Pancreas (tissue), 10 donors: ENCODE measurements around the gene ATXN7L3. TPM values are rescaled to one million over a fixed set of nuclear protein-coding genes. Genes with fewer than 3 reads are reported as not detected.

Experiments
- ATAC-seq, 4 donors: fragments of 200-7000 bp; cut with Tn5 transposase; one replicate each; pipeline versions ENCODE4 v1.8.0 to v1.9.1; 2020; ENCODE audit warnings: mild to moderate bottlenecking in 4 of 4, moderate library complexity in 4 of 4
- DNase-seq, 6 donors: peaks; one replicate each; pipeline ENCODE4 v3.0.0-alpha.2; 2020
- FAIRE-seq: peaks from 2 replicates; lab custom pipeline; 2012; peaks lifted over from hg19 to GRCh38; lab: Jason Lieb, UNC
- H3K27ac ChIP-seq, 4 donors: fragments of 200-600 bp; sonication (generic); 1 replicate in 3 of 4; 2 replicates in 1 of 4; pipeline versions ENCODE4 v1.5.0 to v1.8.0; 2020
- H3K27me3 ChIP-seq, 4 donors: fragments of 200-600 bp; one replicate each; pipeline ENCODE4 v1.8.0; 2021
- H3K36me3 ChIP-seq, 3 donors: fragments of 200-600 bp; sonication (generic) in 1 of 3; one replicate each; pipeline versions ENCODE4 v1.5.0 to v1.8.0; 2020 to 2021
- H3K4me1 ChIP-seq, 3 donors: fragments of 200-600 bp; one replicate each; pipeline ENCODE4 v1.8.0; 2021
- H3K4me3 ChIP-seq, 4 donors: fragments of 200-600 bp; sonication (generic) in 2 of 4; one replicate each; pipeline versions ENCODE4 v1.5.0 to v1.8.0; 2020 to 2021
- H3K9me3 ChIP-seq, 4 donors: fragments of 200-600 bp; one replicate each; pipeline ENCODE4 v1.8.0; 2021
- CTCF ChIP-seq, 4 donors: fragments of 200-600 bp; sonication (generic) in 3 of 4; IDR thresholded peaks; one replicate each; pipeline versions ENCODE4 v1.5.0 to v1.8.0; 2021; ENCODE audit warnings: antibody characterized with exemption in 4 of 4
- WGBS, 2 donors: extraction: QIAGEN DNeasy Blood & Tissue Kit; methylation state at CpG; one replicate each; pipeline ENCODE4 v1.1.7; 2013; 5-methylcytosine and 5-hydroxymethylcytosine counted together
- intact Hi-C, 3 donors: fragments of 100-400 bp; cut with DNase I; formaldehyde crosslinking; loops; one replicate each; pipeline versions ENCODE4 v1.11.1 to v1.14.2; 2022
- polyA plus RNA-seq, 2 donors: library from polyadenylated mRNA; stranded (reverse); fragments of 200-250 nt; gene quantifications; one replicate each; pipeline ENCODE4 v1.2.3, GENCODE V29; 2013
- total RNA-seq, 6 donors: library from RNA; stranded (reverse); fragmentation: NEBNext Ultra II Directional in 4 of 6; extraction: Animal tissue kit (Norgen Biotek cat#: 25700) in 4 of 6; gene quantifications; one replicate each; pipeline versions ENCODE4 v1.2.1 to v1.2.4, GENCODE V29; 2021 to 2023
- donor health status: healthy with polysubstance abuse.
- donor health status: DM: no; HTN: no; CAD: no; lungs with moderate emphysema.
- donor health status: DM: no; HTN: no; CAD: no.
- donor health status: control.
- donor health status: control.
- donor health status: Bipolar disorder and iron deficiency.
- donor health status: DM: yes; HTN: yes; CAD: no.
- donor health status: DM: no; HTN: no; CAD: no.
- donor health status: DM: no; HTN: no; CAD: no.
- donor health status: DM: yes; HTN: yes; CAD: no.

ATXN7L3 gene
- total and polyA plus RNA-seq, 8 donors = 21.1 to 38.0 (median 27.3) TPM

- no peaks in the 10 kb centered on the region for H3K27me3 ChIP-seq
- 76 to 80% methylated on average over 30 of the region's 30 CpGs for WGBS, 2 donors
- H3K27ac ChIP-seq = no peak overlapping the region
- DNase-seq (peak in 1 of 6 donors; percentile 78), FAIRE-seq (no peak), ATAC-seq (peak in 1 of 4 donors; percentile 2)
- no peak overlapping the region for H3K4me3 ChIP-seq
- no peak for TF ChIP-seq CTCF (IDR thresholded peaks at IDR 0.05)
- no peaks in the 10 kb centered on the region for H3K9me3 ChIP-seq
- H3K36me3 ChIP-seq = peaks cover 0 to 45% (median 34%) of the 10 kb centered on the region in 3 donors
- H3K4me1 ChIP-seq = peaks cover 0 to 8% (median 0%) of the 10 kb centered on the region in 3 donors
- intact Hi-C loops = loop anchor here (5.0 to 10.0 kb wide), 4 partner anchors 111 to 136 kb away; partner anchors contain the start of genes SLC25A39 (in 2 of the 3) and GRN (in 1 of the 3)
Measured at GRCh38 chr17:44211281-44212265, 11.9 kb upstream of the ATXN7L3 start.

GRCh38 chr17:44210342-44211192 is 10.9 kb upstream of the ATXN7L3 start:
- peak; percentile 94 to 99 (median 98) for TF ChIP-seq CTCF (IDR thresholded peaks at IDR 0.05)
- H3K27me3 ChIP-seq = no peaks in the 10 kb centered on the region
- peaks cover 0 to 8% (median 0%) of the 10 kb centered on the region in 3 donors for H3K4me1 ChIP-seq
- WGBS, 2 donors = 17 to 30% methylated on average over 59 to 64 of the region's 64 CpGs
- DNase-seq = peak; percentile 79 to 96 (median 90)
- H3K36me3 ChIP-seq = peaks cover 0 to 36% (median 27%) of the 10 kb centered on the region in 3 donors
- H3K9me3 ChIP-seq = no peaks in the 10 kb centered on the region
- intact Hi-C loops = loop anchor here (5.0 to 10.0 kb wide), 4 partner anchors 112 to 137 kb away; partner anchors contain the start of genes SLC25A39 (in 2 of the 3) and GRN (in 1 of the 3)
- no peak for FAIRE-seq
- no peak overlapping the region for H3K4me3 ChIP-seq
- H3K27ac ChIP-seq = peak overlapping the region in 1 of 4 donors; percentile 3
- ATAC-seq = peak; percentile 89 to 96 (median 94)

DNA sequence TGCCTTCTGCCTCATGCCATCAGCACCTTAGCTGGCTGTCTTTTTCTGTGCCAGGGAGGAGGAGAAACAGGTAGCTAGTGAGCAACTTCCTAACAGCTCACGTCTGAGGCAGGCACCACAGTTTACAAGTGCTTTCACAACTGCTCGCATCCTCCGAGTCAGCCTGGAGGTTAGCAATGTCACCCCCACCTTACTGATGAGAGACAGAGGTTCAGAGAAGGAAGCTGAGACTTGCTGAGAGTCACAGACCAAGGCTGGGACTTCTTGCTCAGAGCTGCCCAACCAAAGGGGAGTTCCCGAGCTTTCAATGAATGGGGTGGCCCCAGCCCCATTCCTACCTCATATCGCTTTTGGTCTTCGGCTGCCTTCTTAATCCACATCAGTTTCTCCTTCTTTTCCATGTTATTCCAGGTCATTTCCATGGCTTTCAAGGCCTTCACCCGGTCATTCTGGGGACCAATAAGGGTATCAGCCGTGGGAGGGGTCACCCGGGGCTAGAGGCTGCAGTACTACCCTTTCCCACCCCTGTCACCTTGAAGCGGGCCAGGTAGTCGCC is 10.2 kb upstream of the ATXN7L3 start:
- Histone ChIP-seq H3K27ac (no peak overlapping the region), H3K9me3 (no peaks in the 10 kb centered on the region), H3K27me3 (no peaks in the 10 kb centered on the region), H3K4me3 (no peak overlapping the region), H3K4me1 (peaks cover 0 to 8% (median 0%) of the 10 kb centered on the region in 3 donors), H3K36me3 (peaks cover 0 to 29% (median 24%) of the 10 kb centered on the region in 3 donors)
- ATAC-seq (no peak), FAIRE-seq (no peak), DNase-seq (no peak)
- intact Hi-C loops = loop anchor here (5.0 to 10.0 kb wide), 4 partner anchors 112 to 137 kb away; partner anchors contain the start of genes SLC25A39 (in 2 of the 3) and GRN (in 1 of the 3)
- no peak for TF ChIP-seq CTCF (IDR thresholded peaks at IDR 0.05)
- 58 to 70% methylated on average over 11 of the region's 11 CpGs for WGBS, 2 donors

- H3K4me3 ChIP-seq = no peak overlapping the region
- TF ChIP-seq CTCF (IDR thresholded peaks at IDR 0.05) = no peak
- intact Hi-C loops = no loop called here
- 87 to 90% methylated on average over 5 of the region's 5 CpGs for WGBS, 2 donors
- H3K9me3 ChIP-seq = no peaks in the 10 kb centered on the region
- FAIRE-seq (no peak), DNase-seq (peak in 1 of 6 donors; percentile 30), ATAC-seq (no peak)
- H3K36me3 ChIP-seq = peaks cover 0 to 20% (median 14%) of the 10 kb centered on the region in 3 donors
- peaks cover 0 to 8% (median 0%) of the 10 kb centered on the region in 3 donors for H3K4me1 ChIP-seq
- no peaks in the 10 kb centered on the region for H3K27me3 ChIP-seq
- no peak overlapping the region for H3K27ac ChIP-seq
Measured at GRCh38 chr17:44207743-44208142, 8.1 kb upstream of the ATXN7L3 start.
